Bronchial epithelial cell (primary cell): Measurements from ENCODE around the gene TOR1B. TPM values are rescaled to one million over a fixed set of nuclear protein-coding genes. Genes with fewer than 3 reads are reported as not detected.
A peak's percentile ranks its signal among the peaks of the same experiment; 100 is the strongest.

Experiments used
- DNase-seq: peaks from one replicate; pipeline ENCODE4 v3.0.0-alpha.2; 2010; ENCODE audit warnings: low read depth
- FAIRE-seq: peaks from 2 replicates; lab custom pipeline; 2011; peaks lifted over from hg19 to GRCh38; lab: Jason Lieb, UNC
- H3K27me3 ChIP-seq: 2 replicates; pipeline ENCODE4 v1.5.1; 2011; ENCODE audit warnings: low read length; ENCODE audit not compliant: control insufficient read depth, insufficient read depth
- H3K36me3 ChIP-seq: 2 replicates; pipeline ENCODE4 v1.5.1; 2011; ENCODE audit warnings: low read length; ENCODE audit not compliant: control insufficient read depth, insufficient read depth
- H3K4me3 ChIP-seq: 2 replicates; pipeline ENCODE4 v1.5.1; 2011; ENCODE audit warnings: mild to moderate bottlenecking, low read depth, low read length, control low read depth
- CTCF ChIP-seq: IDR thresholded peaks from 2 replicates; pipeline ENCODE4 v1.5.1; 2011; ENCODE audit warnings: mild to moderate bottlenecking, moderate library complexity, low read length, control low read depth, inconsistent platforms; ENCODE audit not compliant: insufficient read depth, severe bottlenecking
- total RNA-seq: library from RNA; depleted of rRNA; stranded (reverse); fragments of >200 nt; gene quantifications from 2 replicates; pipeline ENCODE4 v1.2.1, GENCODE V29; 2014

TOR1B gene
- total RNA-seq, 1 donor from 2014 or later = 27.9 TPM

DNA sequence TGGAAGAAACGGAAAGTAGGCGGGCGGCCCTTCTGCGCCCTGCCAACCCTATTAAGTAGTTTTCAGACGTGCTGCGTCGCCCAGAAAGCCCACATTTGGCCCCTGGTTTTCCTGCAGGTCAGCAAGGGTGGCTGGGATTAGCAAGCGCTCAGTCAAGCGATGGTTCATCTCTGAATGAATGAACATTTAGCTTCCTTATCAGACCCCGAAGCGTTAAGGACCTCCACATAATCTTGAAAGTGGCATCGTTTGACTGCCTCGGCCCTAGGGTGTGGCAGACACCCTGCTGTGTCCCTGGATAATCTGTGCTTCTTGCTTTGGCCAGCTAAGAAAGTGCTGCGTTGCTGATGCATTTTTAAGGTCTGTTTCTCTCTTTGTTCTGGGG lies 684 bp downstream of the TOR1B start:
- no peak for TF ChIP-seq CTCF
- FAIRE-seq = no peak

GRCh38 chr9:129806061-129806460 lies 3.1 kb downstream of the TOR1B start:
- Histone ChIP-seq H3K36me3 (peaks cover 8% of the 10 kb centered on the region), H3K27me3 (no peaks in the 10 kb centered on the region), H3K4me3 (no peak overlapping the region)
- no peak for FAIRE-seq
- TF ChIP-seq CTCF = no peak
- DNase-seq = no peak

More for the DNA sequence above, 684 bp downstream of the TOR1B start:
- no peaks in the 10 kb centered on the region for H3K27me3 ChIP-seq
- peak overlapping the region; percentile 63 for H3K4me3 ChIP-seq
- H3K36me3 ChIP-seq = peaks cover 3% of the 10 kb centered on the region
- peak; percentile 7 for DNase-seq

DNA sequence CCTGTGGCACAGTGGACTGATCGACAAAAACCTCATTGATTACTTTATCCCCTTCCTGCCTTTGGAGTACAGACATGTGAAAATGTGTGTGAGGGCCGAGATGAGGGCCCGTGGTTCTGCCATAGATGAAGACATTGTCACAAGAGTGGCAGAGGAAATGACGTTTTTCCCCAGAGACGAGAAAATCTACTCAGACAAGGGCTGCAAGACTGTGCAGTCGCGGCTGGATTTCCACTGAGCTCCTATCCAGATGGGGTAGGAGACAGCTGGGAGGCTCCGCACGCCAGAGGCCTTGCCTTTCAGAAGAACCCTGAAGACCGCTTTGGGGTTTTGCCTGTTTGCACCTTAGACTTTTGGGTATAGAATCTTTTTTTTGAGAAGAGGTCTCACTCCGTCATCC lies 6.4 kb downstream of the TOR1B start:
- FAIRE-seq (no peak), DNase-seq (no peak)
- no peaks in the 10 kb centered on the region for H3K27me3 ChIP-seq
- TF ChIP-seq CTCF = no peak
- H3K4me3 ChIP-seq = no peak overlapping the region
- peaks cover 12% of the 10 kb centered on the region for H3K36me3 ChIP-seq

GRCh38 chr9:129810116-129810515 lies 7.1 kb downstream of the TOR1B start:
- H3K4me3 ChIP-seq = no peak overlapping the region
- DNase-seq (no peak), FAIRE-seq (no peak)
- TF ChIP-seq CTCF = no peak
- H3K36me3 ChIP-seq = peaks cover 12% of the 10 kb centered on the region
- H3K27me3 ChIP-seq = no peaks in the 10 kb centered on the region

DNA sequence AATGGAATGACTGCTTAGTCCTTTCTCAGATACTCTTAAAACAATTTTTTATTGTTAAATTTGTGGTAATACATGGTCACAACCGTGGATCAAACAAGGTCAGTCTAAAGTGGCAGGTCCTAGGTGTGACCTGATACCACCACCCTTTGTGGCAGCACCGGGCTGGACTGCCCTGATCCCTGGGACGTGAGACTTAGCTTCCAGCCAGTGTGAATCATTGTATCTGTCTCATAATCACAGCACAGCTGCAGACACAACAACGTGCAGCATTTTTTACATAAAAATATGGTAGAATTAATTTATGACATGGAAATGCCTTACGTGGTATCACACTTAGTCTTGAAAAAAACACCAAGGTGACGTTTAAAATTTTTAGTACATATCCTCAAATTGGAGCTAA lies 7.8 kb downstream of the TOR1B start:
- no peak for DNase-seq
- H3K4me3 ChIP-seq = no peak overlapping the region
- FAIRE-seq = no peak
- H3K27me3 ChIP-seq = no peaks in the 10 kb centered on the region
- peaks cover 9% of the 10 kb centered on the region for H3K36me3 ChIP-seq
- no peak for TF ChIP-seq CTCF

GRCh38 chr9:129811967-129812363 lies 9.0 kb downstream of the TOR1B start:
- no peak for TF ChIP-seq CTCF
- FAIRE-seq (no peak), DNase-seq (no peak)
- Histone ChIP-seq H3K4me3 (no peak overlapping the region), H3K36me3 (peaks cover 12% of the 10 kb centered on the region), H3K27me3 (no peaks in the 10 kb centered on the region)
